Measurements from ENCODE around the gene PKD1L1.
"Not testable (repeated sequence)": the region's sequence is repeated elsewhere in the genome, so short reads cannot be mapped to it uniquely, and the experiment has no call there.

The PKD1L1 gene

GRCh38 chr7:47962262-47962661 is 14.0 kb upstream of the PKD1L1 start:
- no peak for DNase-seq

DNA sequence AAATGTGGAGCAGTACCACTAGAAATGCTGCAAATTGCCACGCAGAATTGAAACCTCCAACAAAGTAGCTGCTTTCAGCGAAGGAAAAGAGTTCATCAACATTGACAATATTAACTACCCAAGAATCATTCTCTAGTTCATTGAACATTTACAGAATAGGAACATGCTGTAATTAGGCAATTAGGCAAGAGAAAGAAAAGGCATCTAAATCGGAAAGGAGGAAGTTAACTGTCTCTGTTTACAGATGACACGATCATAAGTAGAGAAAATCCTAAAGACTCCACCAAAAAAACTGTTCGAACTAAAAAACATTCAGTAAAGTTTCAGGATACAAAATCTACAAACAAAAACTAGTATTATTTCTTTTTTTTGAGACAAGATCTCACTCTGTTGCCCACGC is 8.9 kb upstream of the PKD1L1 start:
- no peak for DNase-seq

- no peak for DNase-seq
Measured at GRCh38 chr7:47956220-47956619, 8.0 kb upstream of the PKD1L1 start.

DNA sequence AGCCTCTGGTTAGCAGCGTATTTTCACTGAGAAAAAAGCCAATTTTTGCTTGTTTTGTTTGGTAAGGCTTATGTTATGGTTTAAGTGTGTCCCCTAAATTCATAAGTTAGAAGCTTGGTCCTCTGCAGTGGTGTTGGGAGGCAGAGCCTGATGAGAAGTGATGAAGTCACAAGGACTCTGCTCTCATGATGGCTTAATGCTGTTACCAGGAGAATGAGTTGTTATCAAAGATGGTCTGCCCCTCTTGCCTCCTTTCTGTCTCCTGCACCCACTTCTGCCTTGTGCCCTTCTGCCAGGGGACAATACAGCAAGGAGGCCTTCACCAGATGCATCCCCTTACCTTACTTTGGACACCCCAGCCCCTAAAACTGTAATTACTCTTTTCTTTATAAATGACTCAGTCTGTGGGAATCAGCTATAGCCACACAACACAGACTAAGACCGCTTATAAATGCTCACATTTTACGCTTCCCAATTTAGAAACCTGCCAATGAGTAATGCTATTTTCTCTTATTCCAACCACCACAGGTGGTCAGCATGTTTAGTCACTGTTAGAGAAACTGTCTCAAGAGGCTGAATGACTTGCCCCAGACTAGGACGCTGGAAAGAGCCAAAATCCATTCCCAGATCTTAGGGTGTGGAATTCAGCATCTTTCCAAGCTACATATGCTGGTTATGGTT is 6.1 kb upstream of the PKD1L1 start:
- DNase-seq, result no peak

DNA sequence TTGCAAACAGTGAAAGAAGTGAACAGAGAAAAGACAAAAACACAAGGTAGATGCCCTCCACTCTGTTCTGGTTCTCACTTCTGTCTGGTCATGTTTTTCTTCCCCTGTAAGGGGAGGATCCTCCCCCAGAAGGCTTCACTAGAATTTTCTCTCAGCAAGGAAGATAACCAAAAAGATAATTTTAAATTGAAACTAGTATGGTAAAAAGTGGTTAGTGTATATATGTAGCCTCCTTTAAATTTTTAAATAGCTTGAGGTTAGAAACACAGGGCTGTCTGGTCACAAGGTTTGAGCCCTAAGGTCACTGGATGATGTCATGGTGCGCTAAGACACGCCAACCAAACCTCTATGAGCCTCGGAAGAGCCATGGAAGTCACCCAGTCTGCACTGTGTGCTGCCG is 5.6 kb upstream of the PKD1L1 start:
- no peak for DNase-seq

GRCh38 chr7:47952224-47952623 is 4.0 kb upstream of the PKD1L1 start:
- DNase-seq, result no peak

DNA sequence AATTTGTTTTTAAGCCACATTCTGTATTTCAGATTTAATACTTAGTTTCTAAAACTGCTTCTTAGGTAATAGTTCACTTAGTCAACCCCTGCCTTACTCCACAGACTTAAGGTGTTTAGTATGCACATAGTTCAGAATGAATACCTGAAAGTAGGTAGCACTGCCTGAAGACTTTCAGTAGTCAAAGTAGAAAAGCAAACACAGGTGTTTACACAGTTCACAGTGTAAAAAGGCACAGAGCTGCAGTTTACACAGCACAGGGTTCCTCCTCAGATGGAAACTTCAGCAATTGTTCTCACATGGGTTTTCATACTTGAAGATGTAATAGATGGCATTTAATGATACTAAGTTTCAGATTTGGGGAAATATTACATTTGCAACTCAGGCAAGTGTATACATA is 3.1 kb upstream of the PKD1L1 start:
- DNase-seq, result no peak

GRCh38 chr7:47950714-47951113 is 2.4 kb upstream of the PKD1L1 start:
- DNase-seq, result no peak

DNA sequence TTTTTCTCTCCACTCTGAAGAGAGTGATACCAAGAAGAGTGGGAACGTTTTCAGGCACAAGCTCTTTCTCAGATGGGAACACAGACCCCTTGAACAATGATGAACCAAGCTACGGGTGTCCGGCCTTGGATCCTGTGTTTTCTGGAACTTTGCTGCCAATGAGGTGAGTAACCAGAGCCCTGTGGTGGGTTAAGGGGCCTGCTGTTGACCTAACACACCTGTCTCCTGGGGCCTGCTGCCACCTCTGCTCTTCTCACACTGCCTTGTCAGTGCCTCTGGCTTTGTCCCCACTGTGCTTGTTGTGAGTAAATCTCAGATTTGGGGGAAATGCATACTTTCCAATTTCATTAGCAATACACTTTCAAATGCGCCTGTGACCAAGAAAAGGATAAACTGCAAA is 1.4 kb upstream of the PKD1L1 start:
- no peak for DNase-seq

DNA sequence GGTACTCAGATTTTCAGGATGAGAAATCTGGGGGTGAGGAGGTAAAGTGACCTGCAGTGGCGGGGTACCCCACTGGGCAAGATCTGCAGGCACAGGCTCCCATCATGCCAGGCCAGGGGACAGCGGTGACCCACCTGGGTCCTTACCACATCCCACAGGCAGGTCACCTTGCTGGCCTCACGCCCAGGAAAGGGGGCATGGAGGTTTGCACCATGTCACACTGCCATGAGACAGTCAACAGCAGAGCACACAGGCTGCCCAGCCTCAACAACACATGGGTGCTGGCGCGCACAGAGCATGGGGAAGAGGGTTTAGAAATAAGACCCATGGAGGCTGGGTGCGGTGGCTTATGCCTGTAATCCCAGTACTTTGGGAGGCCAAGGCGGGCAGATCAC is 914 bp downstream of the PKD1L1 start:
- DNase-seq, result no peak

DNA sequence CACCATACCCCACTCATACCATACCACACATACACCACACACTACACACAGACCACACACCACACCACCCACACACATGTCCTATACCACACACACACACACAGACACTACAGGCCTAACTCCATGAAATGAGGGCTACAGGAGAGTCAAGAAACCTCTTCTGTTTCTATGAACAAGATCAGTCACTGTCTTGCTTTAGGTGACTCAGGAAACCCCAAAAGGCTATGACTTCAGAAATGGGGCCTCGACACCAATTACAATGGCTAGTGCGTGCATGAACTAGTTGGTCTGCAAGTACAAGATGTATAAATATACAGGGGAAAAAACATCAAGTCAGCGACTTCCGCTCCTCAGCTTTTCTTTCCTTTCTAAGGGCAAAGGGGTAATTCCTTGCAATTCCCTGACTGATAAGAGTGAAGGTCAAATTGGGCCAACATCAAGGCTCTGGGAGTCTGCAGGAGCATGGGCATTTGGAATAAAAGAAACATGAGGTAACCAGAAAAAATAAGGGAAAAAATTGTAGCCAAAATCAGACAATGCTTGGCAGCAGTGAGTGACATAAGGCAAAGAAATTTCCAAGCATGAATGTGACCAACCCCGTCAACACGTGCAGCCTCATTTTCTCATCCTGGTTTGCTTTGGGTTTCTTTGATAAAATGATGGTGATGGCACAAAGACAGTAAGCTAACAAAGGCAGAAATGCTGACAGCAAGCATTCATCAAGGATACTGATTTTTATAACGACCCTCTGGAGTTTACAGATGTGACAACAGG is 1.5 kb downstream of the PKD1L1 start:
- DNase-seq, result no peak

DNA sequence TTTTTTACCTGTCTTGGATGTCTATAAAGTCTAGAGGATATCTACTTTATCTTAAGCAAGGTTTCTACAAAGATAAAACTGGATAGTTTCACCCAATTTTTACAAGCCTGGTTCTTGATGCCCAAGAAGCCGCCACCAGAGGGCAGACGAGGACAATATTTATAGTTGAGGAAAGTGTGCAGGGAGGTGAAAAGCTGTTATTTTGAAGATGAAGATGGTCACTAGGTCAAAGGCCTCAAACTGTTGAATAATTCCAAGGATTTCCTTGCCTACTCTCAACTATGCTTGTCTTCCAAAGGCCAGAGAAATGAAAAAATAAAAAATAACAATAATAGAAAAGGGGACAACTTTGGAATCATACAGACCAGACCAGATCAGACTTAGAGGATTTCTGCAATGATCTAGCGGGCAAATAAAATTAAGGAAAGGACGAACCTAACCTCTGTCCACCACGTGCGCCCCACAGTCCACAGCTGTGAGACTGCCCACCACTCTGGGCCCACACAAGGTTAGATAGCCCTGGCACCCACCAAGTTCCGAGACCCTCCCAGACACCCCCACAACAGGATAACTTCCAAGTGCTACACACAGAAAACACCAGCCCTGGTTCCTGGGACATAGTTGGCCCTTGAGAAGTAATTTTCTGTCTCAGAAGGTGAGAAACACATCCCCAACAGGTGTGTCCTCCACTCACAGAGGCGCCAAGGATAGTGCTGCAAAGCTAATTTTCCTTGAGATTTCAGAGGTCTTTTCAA is 2.8 kb downstream of the PKD1L1 start:
- DNase-seq, result no peak

DNA sequence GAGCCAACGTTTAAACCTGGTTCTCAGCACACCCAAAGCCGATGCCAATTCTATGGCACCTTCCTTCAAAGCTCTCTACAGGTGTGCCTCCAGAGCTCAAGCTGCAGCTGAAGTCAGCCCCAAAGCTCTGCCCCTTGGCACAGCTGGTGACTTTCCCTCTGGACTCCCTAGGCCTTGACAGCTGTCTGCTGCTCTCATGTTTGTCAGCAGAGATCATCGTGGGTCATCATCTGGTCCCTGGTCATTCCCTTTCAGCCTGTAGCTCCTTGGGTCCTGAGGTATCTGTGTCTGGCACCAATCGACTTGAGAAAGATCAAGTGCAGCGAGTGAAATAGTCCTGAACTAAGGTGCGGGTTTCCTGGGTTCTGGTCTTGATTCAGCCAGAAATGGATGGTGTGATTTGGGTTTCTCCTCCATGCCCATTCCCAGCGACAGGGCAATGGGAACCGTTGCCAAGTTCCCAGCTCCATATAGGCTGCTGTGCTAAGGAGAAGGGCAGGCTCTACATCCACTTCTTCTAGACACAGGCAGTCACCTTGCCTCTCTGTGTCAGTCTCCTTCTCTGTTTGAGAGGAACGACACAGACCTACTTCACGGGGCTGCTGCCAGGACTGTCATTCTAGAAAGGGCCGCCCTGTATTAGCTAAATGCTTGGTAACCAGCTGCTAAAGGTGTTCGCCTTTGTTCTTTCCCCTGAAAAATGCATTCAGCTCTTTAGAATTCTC is 3.6 kb downstream of the PKD1L1 start:
- no peak for DNase-seq

GRCh38 chr7:47943676-47944474 is 4.4 kb downstream of the PKD1L1 start:
- no peak for DNase-seq

- DNase-seq, result not testable (repeated sequence)
Measured at GRCh38 chr7:47942651-47943050, 5.6 kb downstream of the PKD1L1 start.

DNA sequence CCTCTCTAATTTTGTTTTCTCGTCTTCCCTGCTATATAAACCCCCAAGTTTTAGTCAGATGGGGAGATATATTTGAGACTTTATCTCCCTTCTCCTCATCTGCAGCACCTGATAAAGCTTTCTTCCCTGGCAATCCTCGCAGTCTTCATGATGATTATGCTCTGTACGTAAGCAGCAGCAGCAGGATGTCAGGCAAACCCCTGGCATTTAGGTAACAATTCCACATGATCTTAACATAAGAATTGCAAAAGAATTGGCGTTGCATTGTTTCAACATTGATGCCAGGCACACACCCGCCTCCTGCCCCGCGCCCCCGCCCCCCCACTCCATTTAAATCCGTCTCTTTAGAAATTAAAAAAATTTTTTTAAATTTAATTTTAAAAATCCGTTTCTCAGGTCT is 6.1 kb downstream of the PKD1L1 start:
- DNase-seq, result no peak

- no peak for DNase-seq
Measured at GRCh38 chr7:47941136-47941844, 7.0 kb downstream of the PKD1L1 start.

GRCh38 chr7:47940088-47941013 is 7.9 kb downstream of the PKD1L1 start:
- DNase-seq, result no peak

- DNase-seq, result no peak
Measured at GRCh38 chr7:47939425-47940036, 8.7 kb downstream of the PKD1L1 start.

DNA sequence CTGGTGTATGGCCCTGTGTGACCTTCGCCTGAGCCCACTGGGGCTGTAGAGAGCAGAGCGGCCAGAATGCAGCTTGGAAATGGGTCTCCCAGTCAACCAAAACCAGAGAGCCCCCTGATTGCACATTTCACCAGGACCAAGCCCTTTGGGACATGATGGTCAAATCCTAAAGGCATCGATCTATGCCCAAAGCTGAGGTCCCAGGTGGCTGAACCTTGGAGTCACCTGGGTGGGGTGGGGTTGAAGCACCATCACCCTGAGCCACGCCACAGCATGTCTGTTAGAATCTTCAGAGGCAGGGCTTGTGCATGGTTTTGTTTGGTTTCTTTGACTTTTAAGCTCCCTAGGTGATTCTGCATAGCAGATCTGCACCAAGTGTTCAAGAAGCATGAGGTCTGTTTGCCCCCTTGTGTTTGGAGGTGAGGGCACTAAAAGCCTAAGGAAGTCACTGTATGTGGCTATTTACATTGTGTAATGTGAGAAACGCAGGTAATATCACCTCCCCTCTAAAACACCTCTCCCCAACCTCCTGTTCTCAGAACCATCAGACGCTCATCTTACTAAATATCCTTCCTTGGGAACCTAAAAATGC is 9.6 kb downstream of the PKD1L1 start:
- no peak for DNase-seq

Data from cerebellar nuclear complex (tissue), 1 donor.